H54 (cell line): Measurements from ENCODE around the gene ATF1.
A peak's percentile ranks its signal among the peaks of the same experiment; 100 is the strongest.
"Not testable (repeated sequence)": the region's sequence is repeated elsewhere in the genome, so short reads cannot be mapped to it uniquely, and the experiment has no call there.

Experiments
- DNase-seq: peaks from one replicate; pipeline ENCODE4 v3.0.0; 2011; ENCODE audit warnings: low spot score, mixed read lengths; ENCODE audit not compliant: insufficient read length
- FAIRE-seq: peaks from 3 replicates; lab custom pipeline; 2011; peaks lifted over from hg19 to GRCh38; lab: Jason Lieb, UNC
- POLR2A ChIP-seq: IDR thresholded peaks from 2 replicates; pipeline ENCODE4 v1.6.1; 2011; ENCODE audit warnings: low read depth, mild to moderate bottlenecking, low read length

The ATF1 gene

DNA sequence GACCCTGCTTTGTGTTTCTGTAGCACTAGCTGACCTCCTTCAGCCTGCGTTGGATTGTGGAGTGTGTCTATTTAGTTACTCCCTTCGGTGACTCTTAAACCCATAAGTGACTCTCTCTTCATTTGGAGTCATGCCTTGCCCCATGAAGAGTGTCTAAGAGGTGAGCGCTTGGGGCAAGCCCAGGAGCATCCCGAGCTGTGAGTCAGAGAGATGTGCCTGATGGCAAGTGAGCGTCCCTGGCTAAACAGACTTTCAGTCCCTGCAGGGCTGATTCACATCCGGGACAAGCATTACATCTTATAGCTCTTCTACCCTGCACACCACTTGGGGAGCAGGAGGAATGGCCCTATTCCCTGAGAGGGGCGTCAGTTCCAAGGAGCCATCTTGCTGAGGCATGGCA, 24.3 kb upstream of the ATF1 start:
- TF ChIP-seq POLR2A = no peak
- FAIRE-seq = no peak

DNA sequence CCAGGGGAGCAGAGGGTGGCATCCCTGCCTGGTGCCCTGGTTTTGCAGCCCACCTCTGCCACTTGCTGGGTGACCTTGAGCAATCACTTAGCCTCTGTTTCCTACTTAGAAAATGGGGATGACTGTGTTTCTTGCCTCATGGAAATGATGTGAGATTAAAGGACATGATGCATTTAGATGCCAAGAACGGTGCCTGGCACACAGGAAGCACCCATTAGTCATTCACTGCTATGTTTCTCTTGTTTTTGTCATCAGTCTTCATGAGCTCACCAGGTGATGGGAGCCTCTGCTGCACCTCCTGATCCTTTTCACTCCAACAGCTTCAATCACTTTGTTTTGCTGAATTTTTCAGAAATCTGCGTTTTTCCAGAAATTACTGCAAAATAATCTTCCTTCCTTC, 23.6 kb upstream of the ATF1 start:
- DNase-seq (no peak), FAIRE-seq (no peak)
- TF ChIP-seq POLR2A = no peak

More for the DNA sequence above, 24.3 kb upstream of the ATF1 start:
- DNase-seq = no peak

DNA sequence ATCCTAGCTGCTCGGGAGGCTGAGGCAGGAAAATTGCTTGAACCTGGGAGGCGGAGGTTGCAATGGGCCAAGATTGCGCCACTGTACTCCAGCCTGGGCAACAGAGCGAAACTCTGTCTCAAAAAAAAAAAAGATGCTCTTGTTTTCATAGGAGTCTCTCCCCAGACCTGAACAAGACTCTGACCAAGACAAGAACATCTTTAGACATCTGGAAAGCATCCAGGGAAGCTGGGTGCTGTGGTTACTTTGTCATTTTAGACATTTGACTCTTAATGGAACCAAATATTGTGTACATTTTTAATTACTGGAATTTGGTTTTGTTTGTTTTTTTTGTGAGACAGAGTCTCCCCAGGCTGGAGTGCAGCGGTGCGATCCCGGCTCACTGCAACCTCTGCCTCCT, 21.1 kb upstream of the ATF1 start:
- DNase-seq (no peak), FAIRE-seq (no peak)
- TF ChIP-seq POLR2A = no peak

DNA sequence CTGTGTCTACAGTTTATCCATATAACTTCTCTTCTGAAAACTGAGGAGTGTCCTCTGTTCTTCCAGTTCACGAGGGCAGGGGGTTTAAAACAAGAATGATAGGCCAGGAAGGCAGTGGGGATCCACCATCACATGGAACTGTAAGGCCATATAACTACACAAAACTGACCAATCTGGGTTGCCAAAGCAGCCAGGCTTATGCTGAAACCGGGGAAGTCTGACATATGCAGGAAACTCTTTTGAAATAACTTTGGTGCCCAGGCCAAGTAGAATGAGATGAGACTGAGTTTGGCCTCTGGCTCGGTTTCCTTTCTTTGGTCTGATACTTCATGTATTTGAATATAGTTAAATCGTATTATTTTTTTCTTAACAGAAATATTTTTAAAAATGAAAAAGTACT, 18.0 kb upstream of the ATF1 start:
- DNase-seq = no peak
- no peak for FAIRE-seq
- no peak for TF ChIP-seq POLR2A

DNA sequence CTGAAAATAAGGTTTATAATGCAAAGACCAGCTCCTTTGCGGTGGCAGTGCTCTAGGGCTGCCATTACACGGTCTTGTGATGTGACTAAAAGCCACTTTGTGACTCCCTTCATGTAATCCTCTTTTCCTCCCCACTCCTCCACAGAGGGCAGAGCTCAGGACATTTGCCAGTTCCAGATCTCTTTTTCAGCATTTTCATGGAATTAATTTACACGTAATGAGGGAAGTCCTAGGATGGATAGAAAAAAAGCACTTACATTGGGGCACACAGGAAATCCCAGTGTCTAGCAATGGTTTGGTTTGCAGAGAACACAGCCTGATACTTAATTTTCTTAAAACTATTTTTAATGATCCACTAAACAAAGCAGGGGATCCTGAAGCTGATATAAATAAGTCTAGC, 17.5 kb upstream of the ATF1 start:
- FAIRE-seq = no peak
- no peak for TF ChIP-seq POLR2A
- no peak for DNase-seq

DNA sequence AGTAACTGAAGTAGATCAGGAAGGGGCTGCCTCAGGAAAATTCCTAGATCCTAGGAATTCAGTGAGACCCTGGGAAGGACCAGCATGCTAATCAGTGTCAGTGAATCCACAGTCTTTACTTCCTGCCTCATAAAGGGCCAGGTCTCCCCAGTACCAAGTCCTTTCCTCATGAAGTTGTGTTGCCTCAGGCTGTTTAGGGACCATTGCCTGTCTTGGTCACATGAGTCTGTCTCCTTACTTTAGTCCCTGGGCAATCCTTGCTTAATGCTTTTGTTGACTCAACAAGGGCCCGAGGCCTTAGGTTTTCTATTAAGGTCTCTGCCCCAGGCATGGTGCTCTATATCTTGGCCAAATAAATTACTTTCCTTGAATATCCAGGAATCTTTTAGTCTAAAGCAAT, 16.1 kb upstream of the ATF1 start:
- TF ChIP-seq POLR2A = no peak
- no peak for DNase-seq
- no peak for FAIRE-seq

DNA sequence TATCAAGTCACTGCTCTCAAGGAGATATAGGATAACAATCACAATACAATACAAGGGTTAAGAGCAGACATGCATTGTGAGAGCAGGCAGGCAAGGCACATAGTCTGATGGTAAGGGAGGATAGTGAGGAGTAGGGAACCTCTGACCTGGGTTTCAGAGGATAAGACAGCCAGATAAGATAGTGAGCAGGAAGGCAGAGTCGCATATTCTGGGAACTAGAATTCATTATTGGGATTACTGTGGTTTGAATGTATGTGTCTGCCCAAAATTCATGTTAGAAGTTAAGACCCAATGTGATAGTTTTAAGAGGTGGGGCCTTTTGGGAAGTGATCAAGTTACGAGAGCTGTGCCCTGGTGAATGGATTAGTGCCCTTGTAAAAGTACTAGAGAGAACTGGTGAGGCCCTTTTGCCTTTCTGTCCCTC, 14.4 kb upstream of the ATF1 start:
- FAIRE-seq = no peak
- no peak for DNase-seq
- TF ChIP-seq POLR2A = no peak

DNA sequence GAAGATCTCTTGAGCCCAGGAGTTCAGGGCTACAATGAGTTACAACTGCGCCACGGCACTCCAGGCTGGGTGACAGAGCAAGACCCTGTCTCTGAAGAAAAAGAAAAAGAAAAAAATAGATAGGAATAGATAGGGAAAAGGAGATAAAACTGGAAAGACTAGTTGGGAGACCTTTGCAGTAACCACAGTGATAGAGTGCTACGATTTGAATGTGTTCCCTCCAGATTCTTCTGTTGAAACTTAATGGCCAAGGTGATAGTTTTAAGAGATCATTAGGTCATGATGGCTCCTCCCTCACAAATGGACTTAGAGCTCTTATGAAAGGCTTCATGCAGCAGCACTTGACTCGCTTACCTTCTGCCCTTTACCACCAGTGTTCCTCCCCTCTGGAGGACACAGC, 13.5 kb upstream of the ATF1 start:
- FAIRE-seq (no peak), DNase-seq (no peak)
- no peak for TF ChIP-seq POLR2A

DNA sequence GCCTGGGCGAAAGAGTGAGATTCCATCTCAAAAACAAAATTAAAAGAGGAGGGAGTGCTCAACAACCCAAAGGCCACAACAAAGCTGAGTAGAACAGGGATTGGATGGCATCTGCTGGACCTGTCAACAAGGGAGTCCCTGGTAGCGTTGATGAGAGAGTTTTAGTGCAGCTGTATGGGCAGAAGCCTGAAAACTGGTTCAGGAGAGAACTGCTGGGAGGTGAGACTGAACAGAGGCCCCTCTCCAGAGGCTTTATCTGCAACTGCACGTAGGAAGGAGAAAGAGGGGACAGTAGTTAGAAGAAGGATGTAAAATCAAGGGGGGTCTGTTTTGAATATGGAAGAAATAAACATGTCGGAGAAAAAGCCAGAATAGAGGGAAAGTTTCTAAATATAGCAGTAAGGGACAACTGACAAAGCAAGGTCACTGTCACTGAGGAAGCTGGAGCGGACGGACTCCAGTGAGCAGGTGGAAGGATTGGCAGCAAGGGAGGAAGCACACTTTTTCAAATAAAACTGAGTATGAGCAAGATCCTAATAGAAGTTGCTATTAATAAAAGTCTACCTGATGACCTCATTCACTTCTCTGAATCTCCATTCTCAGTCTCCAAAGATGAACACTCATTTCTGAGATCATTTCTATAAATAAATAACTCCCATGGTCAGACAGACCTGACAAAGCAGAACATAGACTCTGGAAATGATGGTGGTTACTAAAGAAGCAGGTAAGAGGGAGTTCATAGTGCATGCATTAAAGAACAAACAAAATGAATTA, 11.8 kb upstream of the ATF1 start:
- no peak for DNase-seq
- no peak for TF ChIP-seq POLR2A
- FAIRE-seq = no peak

DNA sequence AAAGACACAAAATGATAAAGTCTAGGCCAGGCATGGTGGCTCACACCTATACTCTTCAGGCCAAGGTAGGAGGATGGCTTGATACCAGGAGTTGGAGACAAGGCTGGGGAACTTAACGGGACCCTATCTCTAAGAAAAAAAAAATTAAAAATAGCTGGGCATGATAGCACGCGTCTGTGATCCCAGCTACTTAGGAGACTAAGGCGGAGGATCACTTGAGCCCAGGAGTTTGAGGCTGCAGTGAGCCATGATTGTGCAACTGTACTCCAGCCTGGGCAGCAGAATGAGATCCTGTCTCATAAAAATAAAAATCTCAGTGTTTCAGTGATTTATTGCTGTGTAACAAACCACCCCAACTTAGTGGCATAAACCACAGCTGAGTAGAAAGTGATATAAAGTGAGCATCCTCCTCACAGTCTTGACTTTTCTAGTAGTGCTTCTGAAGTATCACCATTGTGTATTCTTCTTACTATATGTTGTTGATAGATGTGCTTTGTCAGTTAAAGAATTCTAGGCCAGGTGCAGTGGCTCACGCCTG, 10.6 kb upstream of the ATF1 start:
- DNase-seq = no peak
- no peak for FAIRE-seq
- TF ChIP-seq POLR2A = no peak

DNA sequence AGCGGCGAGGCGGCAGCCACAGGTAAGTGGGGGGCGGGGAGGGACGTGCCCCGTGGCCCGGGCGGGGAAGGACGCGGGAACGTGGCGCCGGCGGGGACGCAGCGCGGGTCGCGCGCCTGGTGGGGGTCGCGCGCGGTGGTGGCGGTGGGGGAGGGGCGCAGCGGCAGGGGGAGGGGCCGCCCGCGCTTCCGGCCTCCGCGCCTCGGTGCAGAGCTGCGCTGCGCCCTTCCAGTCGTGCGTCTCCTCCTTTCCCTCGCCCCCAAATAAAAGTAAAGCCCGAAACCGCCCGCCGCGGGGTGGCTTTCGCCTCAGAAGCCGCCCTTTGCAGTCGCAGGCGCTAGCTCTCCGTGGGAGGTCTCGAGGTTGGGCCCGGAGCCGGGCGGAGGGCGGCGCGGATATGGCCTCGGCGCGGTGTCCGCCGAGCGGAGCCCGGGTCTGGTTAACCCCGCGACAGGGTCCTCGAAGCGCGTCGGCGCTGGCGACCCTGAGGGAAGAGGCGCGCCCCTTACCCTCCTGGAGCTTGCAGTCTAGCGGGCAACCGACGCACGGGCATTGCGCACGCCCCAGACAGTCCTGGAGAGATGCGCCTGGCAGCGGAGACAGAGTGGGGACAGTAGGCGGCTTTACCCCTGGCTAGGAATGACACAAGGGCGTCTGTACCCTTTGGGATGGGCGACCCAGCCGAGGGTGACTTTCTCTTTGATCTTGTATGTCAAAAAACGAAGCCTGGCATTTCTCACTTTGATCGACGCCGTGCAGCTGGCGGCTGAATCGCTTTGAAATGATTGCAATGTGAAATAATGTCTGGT, 589 bp downstream of the ATF1 start:
- FAIRE-seq (no peak), DNase-seq (peak; percentile 42)
- no peak for TF ChIP-seq POLR2A

DNA sequence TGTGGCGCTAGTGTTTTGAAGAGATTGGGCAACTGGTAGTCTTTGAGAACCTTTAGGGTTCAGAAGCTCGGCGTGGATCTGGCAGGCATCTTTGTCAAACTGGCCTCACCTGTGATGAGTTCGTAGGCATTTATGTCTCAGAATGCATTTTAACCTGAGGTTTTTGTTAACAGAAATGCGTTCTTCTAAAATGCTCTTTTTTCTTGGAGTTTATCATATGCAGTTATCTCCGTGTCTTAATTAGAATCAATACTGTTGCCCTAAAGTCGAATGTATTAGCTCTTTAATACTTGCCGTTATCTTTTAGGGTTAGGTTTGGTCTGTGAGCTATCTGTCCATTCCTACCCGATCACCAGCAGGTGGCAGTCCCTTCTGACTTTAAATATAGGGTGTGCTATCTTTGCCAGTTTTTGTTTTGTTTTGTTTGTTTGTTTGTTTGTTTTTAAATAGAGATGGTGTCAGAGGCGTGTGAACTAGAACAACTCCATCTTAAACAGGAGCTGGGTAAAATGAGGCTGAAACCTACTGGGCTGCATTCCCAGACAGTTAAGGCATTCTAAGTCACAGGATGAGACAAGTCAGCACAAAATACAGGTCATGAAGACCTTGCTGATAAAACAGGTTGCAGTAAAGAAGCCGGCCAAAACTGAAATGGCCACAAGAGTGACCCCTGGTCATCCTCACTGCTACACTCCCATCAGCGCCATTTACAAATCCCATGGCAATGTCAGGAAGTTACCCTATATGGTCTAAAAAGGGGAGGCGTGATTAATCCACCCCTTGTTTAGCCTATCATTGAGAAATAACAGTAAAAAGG, 1.4 kb downstream of the ATF1 start:
- DNase-seq (peak; percentile 44), FAIRE-seq (no peak)
- no peak for TF ChIP-seq POLR2A

DNA sequence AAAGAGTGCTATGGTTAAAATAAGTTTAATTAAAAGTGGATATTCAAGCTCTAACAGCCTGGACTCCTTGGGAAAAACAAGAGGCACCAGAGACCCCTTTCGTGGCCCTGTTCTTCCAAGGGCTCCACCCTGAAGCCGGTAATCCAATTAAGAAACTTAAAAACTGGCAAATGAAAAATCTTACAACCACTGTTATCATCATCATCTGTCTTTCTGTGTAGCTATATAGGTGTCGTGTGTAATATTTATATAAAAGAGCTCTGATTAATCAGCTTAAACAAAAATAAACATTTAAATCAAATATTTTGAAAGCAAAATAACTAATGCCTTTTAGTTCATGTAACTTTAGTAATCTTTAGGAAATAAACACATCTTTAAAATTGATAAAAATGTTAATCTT, 4.5 kb downstream of the ATF1 start:
- no peak for DNase-seq
- FAIRE-seq = no peak
- TF ChIP-seq POLR2A = no peak

DNA sequence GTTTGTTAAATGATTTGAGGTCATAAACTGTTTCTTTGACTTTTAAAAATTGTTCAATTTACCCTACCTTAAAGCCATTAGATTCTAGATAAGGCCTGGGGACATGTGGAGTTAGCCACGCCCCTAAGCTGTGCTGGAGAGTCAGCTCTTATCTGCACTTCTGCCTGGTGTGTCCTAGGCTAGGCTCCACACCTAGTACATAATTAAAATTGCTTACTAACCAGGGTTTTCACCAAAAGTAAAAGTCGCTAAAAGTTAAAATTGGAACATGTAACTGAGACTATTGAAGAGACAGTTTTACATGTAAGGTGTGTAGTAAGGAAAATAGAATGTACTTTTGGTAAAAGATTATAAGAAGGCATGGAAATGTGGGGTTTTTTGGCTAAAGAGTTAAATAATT, 4.9 kb downstream of the ATF1 start:
- FAIRE-seq, DNase-seq: not testable (repeated sequence)
